B cell (primary cell): ENCODE measurements around the gene PRR7.

ENCODE experiments used
- EZH2 ChIP-seq: IDR thresholded peaks from 2 replicates; pipeline ENCODE4 v1.6.1; 2012; ENCODE audit warnings: borderline replicate concordance, low read depth, mild to moderate bottlenecking, moderate library complexity, low read length; ENCODE audit not compliant: insufficient read depth, poor library complexity, severe bottlenecking
- TF ChIP-seq, protein P1 (sequence below): fragments of 200-600 bp; IDR thresholded peaks from one replicate; pipeline ENCODE4 v1.8.0; 2022; ENCODE audit warnings: antibody characterized with exemption, mild to moderate bottlenecking

DNA sequence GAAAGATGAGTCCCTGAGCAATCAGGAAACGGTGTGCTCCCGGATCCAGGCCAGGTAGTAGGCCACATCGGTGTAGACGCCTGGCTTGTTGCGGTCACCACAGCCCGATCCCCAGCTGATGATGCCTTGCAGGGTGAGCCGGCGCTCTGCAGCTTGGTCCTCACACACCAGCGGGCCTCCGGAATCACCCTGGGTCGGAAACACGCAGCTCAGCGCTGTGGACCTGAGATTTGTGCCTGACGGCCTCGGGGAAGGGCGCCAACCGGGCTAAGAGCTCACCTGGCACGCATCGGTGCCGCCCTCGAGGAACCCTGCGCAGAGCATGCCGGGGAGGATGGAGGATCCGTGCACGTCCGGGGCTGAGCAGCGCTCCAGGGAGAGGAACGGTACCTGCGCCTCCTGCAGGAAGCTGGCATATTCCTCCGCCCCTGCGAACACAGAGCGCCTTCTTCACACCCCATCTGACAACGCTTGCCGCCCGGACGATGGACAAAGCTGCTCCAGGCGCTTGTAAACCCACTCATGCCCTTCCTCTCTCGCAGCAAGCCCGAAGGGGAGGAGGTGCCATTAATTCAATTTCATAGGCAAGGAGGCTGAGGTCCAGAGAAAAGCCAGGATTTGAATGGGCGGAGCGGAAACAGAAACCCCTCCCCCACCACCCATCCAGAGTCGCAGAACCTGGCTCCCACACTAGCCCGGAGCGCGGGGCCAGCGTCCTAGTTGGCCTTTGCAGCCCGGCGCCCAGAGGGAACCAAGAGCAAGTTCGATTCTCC is 44.2 kb upstream of the PRR7 start:
- no peak for TF ChIP-seq EZH2
- TF ChIP-seq, protein P1, sequence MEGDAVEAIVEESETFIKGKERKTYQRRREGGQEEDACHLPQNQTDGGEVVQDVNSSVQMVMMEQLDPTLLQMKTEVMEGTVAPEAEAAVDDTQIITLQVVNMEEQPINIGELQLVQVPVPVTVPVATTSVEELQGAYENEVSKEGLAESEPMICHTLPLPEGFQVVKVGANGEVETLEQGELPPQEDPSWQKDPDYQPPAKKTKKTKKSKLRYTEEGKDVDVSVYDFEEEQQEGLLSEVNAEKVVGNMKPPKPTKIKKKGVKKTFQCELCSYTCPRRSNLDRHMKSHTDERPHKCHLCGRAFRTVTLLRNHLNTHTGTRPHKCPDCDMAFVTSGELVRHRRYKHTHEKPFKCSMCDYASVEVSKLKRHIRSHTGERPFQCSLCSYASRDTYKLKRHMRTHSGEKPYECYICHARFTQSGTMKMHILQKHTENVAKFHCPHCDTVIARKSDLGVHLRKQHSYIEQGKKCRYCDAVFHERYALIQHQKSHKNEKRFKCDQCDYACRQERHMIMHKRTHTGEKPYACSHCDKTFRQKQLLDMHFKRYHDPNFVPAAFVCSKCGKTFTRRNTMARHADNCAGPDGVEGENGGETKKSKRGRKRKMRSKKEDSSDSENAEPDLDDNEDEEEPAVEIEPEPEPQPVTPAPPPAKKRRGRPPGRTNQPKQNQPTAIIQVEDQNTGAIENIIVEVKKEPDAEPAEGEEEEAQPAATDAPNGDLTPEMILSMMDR = no peak
